ENCODE measurements around the gene ASTN2. TPM values are rescaled to one million over a fixed set of nuclear protein-coding genes. Genes with fewer than 3 reads are reported as not detected.

ASTN2 gene
- total RNA-seq, 1 experiment from 2014 or later, result 4.8 TPM

- intact Hi-C loops (cut with micrococcal nuclease), result no loop called here
- Histone ChIP-seq H4K20me1 (ENCODE audit: insufficient read depth) (no peaks in the 10 kb centered on the region), H2AFZ (ENCODE audit: low read depth, low read length, poor library complexity, severe bottlenecking) (no peak overlapping the region), H3K9me3 (ENCODE audit: control insufficient read depth in 1 of 2, insufficient read depth in 1 of 2, low read depth in 1 of 2, low read length in 2 of 2) (peaks cover 0 to 9% of the 10 kb centered on the region in 2 experiments; a peak in 2 of 4 replicates), H3K36me3 (ENCODE audit: control insufficient read depth in 1 of 2, insufficient read depth in 2 of 2, low read length in 2 of 2) (no peaks in the 10 kb centered on the region), H3K4me2 (ENCODE audit: low read length) (no peak overlapping the region), H3K9ac (ENCODE audit: low read length) (no peak overlapping the region), H3K27me3 (ENCODE audit: insufficient read depth, low read length) (no peaks in the 10 kb centered on the region), H3K27ac (ENCODE audit: low read depth, low read length) (no peak overlapping the region), H3K4me3 (replicated peaks in 1 of 2; ENCODE audit: low read depth in 1 of 2, low read length in 2 of 2) (no peak overlapping the region), H3K4me1 (ENCODE audit: control insufficient read depth in 1 of 2, insufficient read depth in 2 of 2, low read length in 2 of 2) (no peaks in the 10 kb centered on the region), H3K79me2 (ENCODE audit: insufficient read depth, low read length) (no peaks in the 10 kb centered on the region), H3K9me2 (ENCODE audit: insufficient read depth) (no peaks in the 10 kb centered on the region)
- RAD21 ChIA-PET (ENCODE audit: low non-redundant PET in 1 of 2, low total read pairs in 2 of 2, uncharacterized antibody in 2 of 2, unreplicated experiment in 2 of 2), result no interaction called here
- ATAC-seq (no peak), DNase-seq (ENCODE audit: low read depth, low spot score) (no peak)
- POLR2A ChIA-PET, result no interaction called here
- TF ChIP-seq SRF (IDR thresholded peaks at IDR 0.05; ENCODE audit: low read depth), result no peak
- no peak for TF ChIP-seq MAX (IDR thresholded peaks at IDR 0.05)
- no peak for TF ChIP-seq SP1 (IDR thresholded peaks at IDR 0.05; ENCODE audit: low read depth)
- TF ChIP-seq TCF7L2 (IDR thresholded peaks at IDR 0.05; ENCODE audit: borderline replicate concordance, extremely low read depth, insufficient read depth, insufficient read length), result no peak
- TF ChIP-seq CEBPB (IDR thresholded peaks at IDR 0.05; ENCODE audit: low read depth), result no peak
- no peak for TF ChIP-seq EGR1 (IDR thresholded peaks at IDR 0.05; ENCODE audit: low read depth)
- TF ChIP-seq RAD21 (IDR thresholded peaks at IDR 0.05; ENCODE audit: low read depth), result no peak
- TF ChIP-seq EZH2 (IDR thresholded peaks at IDR 0.05), result no peak
- TF ChIP-seq ATF3 (IDR thresholded peaks at IDR 0.05), result no peak
- CTCF ChIA-PET, result no interaction called here
- BruUV-seq (replicated peaks), result no TSS peak
These were observed 149.6 kb downstream of the ASTN2 start for GRCh38 chr9:117265253-117265652.

DNA sequence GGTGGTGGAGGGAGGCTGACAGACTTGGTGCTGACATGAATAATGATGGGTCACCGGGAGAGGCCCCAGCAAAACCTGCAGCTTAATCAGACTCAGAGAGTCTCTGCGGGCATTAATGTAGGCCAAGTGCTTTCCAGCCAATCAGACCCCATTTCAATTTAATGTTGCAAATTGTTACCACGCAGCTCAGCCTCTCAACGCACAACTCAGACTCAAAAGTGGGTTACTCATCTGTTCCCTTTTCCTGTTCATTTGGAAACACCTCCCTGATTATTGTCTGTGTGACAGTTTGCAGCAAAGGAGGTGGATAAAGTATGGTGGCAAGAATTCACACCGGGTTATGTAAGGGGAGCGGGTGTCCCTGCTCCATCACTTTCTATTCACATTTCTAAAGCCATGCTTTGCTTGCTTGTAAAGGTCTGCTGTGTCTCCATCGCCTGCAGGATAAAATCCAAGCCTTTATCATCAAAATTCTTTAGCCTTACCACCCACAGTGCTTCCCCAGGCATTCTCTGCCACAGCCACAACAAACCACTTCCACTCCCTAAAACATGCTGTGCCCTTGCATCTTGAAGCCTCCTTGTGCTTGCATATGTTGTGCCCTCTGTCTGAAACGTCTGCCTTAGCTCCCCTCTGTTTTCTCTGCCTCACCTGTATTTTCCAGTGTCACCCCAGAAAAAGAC lies 156.5 kb downstream of the ASTN2 start:
- ChIA-PET CTCF (no interaction called here), RAD21 (ENCODE audit: low non-redundant PET in 1 of 2, low total read pairs in 2 of 2, uncharacterized antibody in 2 of 2, unreplicated experiment in 2 of 2) (no interaction called here), POLR2A (no interaction called here)
- Histone ChIP-seq H3K9me3 (ENCODE audit: control insufficient read depth in 1 of 2, insufficient read depth in 1 of 2, low read depth in 1 of 2, low read length in 2 of 2) (peaks cover 0 to 9% of the 10 kb centered on the region in 2 experiments; a peak in 2 of 4 replicates), H3K9me2 (ENCODE audit: insufficient read depth) (no peaks in the 10 kb centered on the region), H2AFZ (ENCODE audit: low read depth, low read length, poor library complexity, severe bottlenecking) (no peak overlapping the region), H3K4me2 (ENCODE audit: low read length) (no peak overlapping the region), H3K36me3 (ENCODE audit: control insufficient read depth in 1 of 2, insufficient read depth in 2 of 2, low read length in 2 of 2) (no peaks in the 10 kb centered on the region), H3K27ac (ENCODE audit: low read depth, low read length) (no peak overlapping the region), H4K20me1 (ENCODE audit: insufficient read depth) (no peaks in the 10 kb centered on the region), H3K79me2 (ENCODE audit: insufficient read depth, low read length) (no peaks in the 10 kb centered on the region), H3K27me3 (ENCODE audit: insufficient read depth, low read length) (no peaks in the 10 kb centered on the region), H3K4me1 (ENCODE audit: control insufficient read depth in 1 of 2, insufficient read depth in 2 of 2, low read length in 2 of 2) (no peaks in the 10 kb centered on the region), H3K4me3 (replicated peaks in 1 of 2; ENCODE audit: low read depth in 1 of 2, low read length in 2 of 2) (no peak overlapping the region), H3K9ac (ENCODE audit: low read length) (no peak overlapping the region)
- ATAC-seq (no peak), DNase-seq (ENCODE audit: low read depth, low spot score) (no peak)
- intact Hi-C loops (cut with micrococcal nuclease), result no loop called here
- no TSS peak for BruUV-seq (replicated peaks)
- TF ChIP-seq MAX (IDR thresholded peaks at IDR 0.05) (no peak), CEBPB (IDR thresholded peaks at IDR 0.05; ENCODE audit: low read depth) (no peak), ATF3 (IDR thresholded peaks at IDR 0.05) (no peak), RAD21 (IDR thresholded peaks at IDR 0.05; ENCODE audit: low read depth) (no peak), CBX3 (IDR thresholded peaks at IDR 0.05; ENCODE audit: low read depth) (no peak), ZFX (IDR thresholded peaks at IDR 0.05) (no peak), ZNF274 (IDR thresholded peaks at IDR 0.05; ENCODE audit: low read depth, low read length) (no peak), JUND (IDR thresholded peaks at IDR 0.05) (no peak), EZH2 (IDR thresholded peaks at IDR 0.05) (no peak), FOSL1 (IDR thresholded peaks at IDR 0.05; ENCODE audit: low read depth) (no peak), SIN3A (IDR thresholded peaks at IDR 0.05; ENCODE audit: low read depth) (no peak), POLR2A (IDR thresholded peaks at IDR 0.05; ENCODE audit: borderline replicate concordance, extremely low read depth, insufficient read depth, insufficient read length) (no peak), CTCF (IDR thresholded peaks at IDR 0.05 in 2 of 3, conservative IDR thresholded peaks at IDR 0.05 in 1 of 3; ENCODE audit: borderline replicate concordance in 1 of 3, insufficient read depth in 1 of 3, low read depth in 2 of 3, low read length in 2 of 3) (no peak), TCF7L2 (IDR thresholded peaks at IDR 0.05; ENCODE audit: borderline replicate concordance, extremely low read depth, insufficient read depth, insufficient read length) (no peak)
